Measurements from ENCODE around the gene GABRE.

- TF ChIP-seq POLR2A (IDR thresholded peaks at IDR 0.05) (no peak), CTCF (IDR thresholded peaks at IDR 0.05) (no peak)
Measured at GRCh38 chrX:151920530-151920929, 53.9 kb downstream of the GABRE start.

Data from body of pancreas (tissue), 4 donors.